HCT116 (cell line): ENCODE data around the gene LYPD5. TPM values are rescaled to one million over a fixed set of nuclear protein-coding genes. Genes with fewer than 3 reads are reported as not detected.

Source experiments
- ATAC-seq: fragments of 200-7000 bp; cut with Tn5 transposase; 2 replicates; pipeline ENCODE4 v1.9.1; 2020; ENCODE audit warnings: mild to moderate bottlenecking, moderate library complexity
- BruUV-seq: library from RNA; stranded (reverse); fragments of 400-500 nt; replicated peaks from 2 replicates; lab custom pipeline; 2021; lab: Mats Ljungman, UMichigan
- CTCF ChIA-PET: fragments of 300-600 bp; sonication (Branson Sonifier 250); formaldehyde crosslinking; loops from one replicate; lab custom pipeline; 2021; ENCODE audit warnings: antibody characterized with exemption; lab: Charles Lee
- POLR2A ChIA-PET: fragments of 300-600, 350-600 bp; sonication (Branson Sonifier 250); formaldehyde crosslinking; loops from one replicate; lab custom pipeline; 2021; ENCODE audit warnings: antibody characterized with exemption; lab: Charles Lee
- RAD21 ChIA-PET, 2 experiments: fragments of 300-600 bp; sonication (Branson Sonifier 250); formaldehyde crosslinking; loops; one replicate each; lab custom pipeline; 2023; ENCODE audit warnings: low total read pairs in 2 of 2; ENCODE audit not compliant: uncharacterized antibody in 2 of 2, unreplicated experiment in 2 of 2, low non-redundant PET in 1 of 2; lab: Charles Lee
- DNase-seq: peaks from one replicate; pipeline ENCODE4 v3.0.0-alpha.2; 2010; ENCODE audit warnings: low read depth, low spot score
- H2AFZ ChIP-seq: fragments of 200-600 bp; shearing (Covaris generic), sonication (generic); 2 replicates; pipeline ENCODE4 v1.6.1; 2017; ENCODE audit warnings: low read depth, mixed run types, mixed read lengths, antibody characterized with exemption, low read length; ENCODE audit not compliant: poor library complexity, severe bottlenecking
- H3K27ac ChIP-seq: 2 replicates; pipeline ENCODE4 v1.5.1; 2012; ENCODE audit warnings: low read depth, low read length
- H3K27me3 ChIP-seq: fragments of 200-600 bp; sonication (generic); 2 replicates; pipeline ENCODE4 v1.6.1; 2016; ENCODE audit warnings: mixed run types, low read length, mixed read lengths; ENCODE audit not compliant: insufficient read depth
- H3K36me3 ChIP-seq, 2 experiments: fragments of 200-500 bp in 1 of 2; fragments of 200-600 bp in 1 of 2; sonication (Bioruptor generic) in 1 of 2; sonication (generic) in 1 of 2; 2 replicates each; pipeline versions ENCODE4 v1.5.1 to v1.6.1; 2014 to 2016; ENCODE audit warnings: low read length in 2 of 2, inconsistent platforms in 1 of 2, mixed read lengths in 1 of 2, mixed run types in 1 of 2; ENCODE audit not compliant: insufficient read depth in 2 of 2, control insufficient read depth in 1 of 2
- H3K4me1 ChIP-seq, 2 experiments: fragments of 200-600 bp in 1 of 2; sonication (generic) in 1 of 2; 2 replicates each; pipeline versions ENCODE4 v1.5.1 to v1.6.1; 2012 to 2017; ENCODE audit warnings: low read length in 2 of 2, inconsistent platforms in 1 of 2, mild to moderate bottlenecking in 1 of 2, mixed read lengths in 1 of 2, mixed run types in 1 of 2, moderate library complexity in 1 of 2; ENCODE audit not compliant: insufficient read depth in 2 of 2, control insufficient read depth in 1 of 2
- H3K4me2 ChIP-seq: fragments of 200-600 bp; sonication (generic); 2 replicates; pipeline ENCODE4 v1.6.1; 2017; ENCODE audit warnings: mixed run types, low read length, mixed read lengths
- H3K4me3 ChIP-seq, 2 experiments: fragments of 200-600 bp in 1 of 2; sonication (generic) in 1 of 2; replicated peaks in 1 of 2; 2 replicates each; pipeline ENCODE4 v1.5.1; 2011 to 2016; ENCODE audit warnings: low read length in 2 of 2, control low read depth in 1 of 2, low read depth in 1 of 2, mild to moderate bottlenecking in 1 of 2, mixed read lengths in 1 of 2, mixed run types in 1 of 2
- H3K79me2 ChIP-seq: fragments of 200-600 bp; sonication (generic); 2 replicates; pipeline ENCODE4 v1.6.1; 2017; ENCODE audit warnings: mild to moderate bottlenecking, mixed run types, low read length, moderate library complexity, mixed read lengths; ENCODE audit not compliant: insufficient read depth
- H3K9ac ChIP-seq: fragments of 200-600 bp; sonication (generic); 2 replicates; pipeline ENCODE4 v1.6.1; 2016; ENCODE audit warnings: low read length, mixed read lengths
- H3K9me2 ChIP-seq: fragments of 200-600 bp; sonication (generic), shearing (Covaris generic); 2 replicates; pipeline ENCODE4 v1.6.1; 2017; ENCODE audit warnings: mixed run types, mild to moderate bottlenecking, moderate library complexity; ENCODE audit not compliant: insufficient read depth
- H3K9me3 ChIP-seq, 2 experiments: fragments of 200-500 bp in 1 of 2; fragments of 200-600 bp in 1 of 2; sonication (Bioruptor generic) in 1 of 2; sonication (generic) in 1 of 2; 2 replicates each; pipeline ENCODE4 v1.6.1; 2014 to 2017; ENCODE audit warnings: low read length in 2 of 2, mixed read lengths in 2 of 2, inconsistent platforms in 1 of 2, low read depth in 1 of 2, mild to moderate bottlenecking in 1 of 2, mixed run types in 1 of 2, moderate library complexity in 1 of 2; ENCODE audit not compliant: control insufficient read depth in 1 of 2, insufficient read depth in 1 of 2
- H4K20me1 ChIP-seq: fragments of 200-600 bp; sonication (generic), shearing (Covaris generic); 2 replicates; pipeline ENCODE4 v1.6.1; 2017; ENCODE audit warnings: mixed run types, mild to moderate bottlenecking, moderate library complexity; ENCODE audit not compliant: insufficient read depth
- CEBPB ChIP-seq: IDR thresholded peaks from 2 replicates; pipeline ENCODE4 v1.6.1; 2012; ENCODE audit warnings: low read depth
- ELF1 ChIP-seq: IDR thresholded peaks from 2 replicates; pipeline ENCODE4 v1.6.1; 2012; ENCODE audit warnings: low read depth, borderline replicate concordance
- EZH2 ChIP-seq: fragments of 200-600 bp; sonication (generic); IDR thresholded peaks from 2 replicates; pipeline ENCODE4 v1.6.1; 2017; ENCODE audit warnings: antibody characterized with exemption, mixed run types
- MAX ChIP-seq: IDR thresholded peaks from 2 replicates; pipeline ENCODE4 v1.6.1; 2012
- REST ChIP-seq: IDR thresholded peaks from 2 replicates; pipeline ENCODE4 v1.6.1; 2012; ENCODE audit warnings: low read depth
- SIN3A ChIP-seq: IDR thresholded peaks from 2 replicates; pipeline ENCODE4 v1.6.1; 2012; ENCODE audit warnings: low read depth
- TCF7L2 ChIP-seq: IDR thresholded peaks from 2 replicates; pipeline ENCODE4 v1.7.0; 2011; ENCODE audit warnings: borderline replicate concordance, inconsistent platforms; ENCODE audit not compliant: insufficient read depth, insufficient read length; ENCODE audit errors: extremely low read depth
- YY1 ChIP-seq: IDR thresholded peaks from 2 replicates; pipeline ENCODE4 v1.6.1; 2011; ENCODE audit warnings: low read length, low read depth, moderate library complexity, mild to moderate bottlenecking; ENCODE audit not compliant: insufficient replicate concordance; ENCODE audit errors: extremely low read depth
- ZFX ChIP-seq: fragments of 450-650 bp; IDR thresholded peaks from 2 replicates; pipeline ENCODE4 v1.6.1; 2017
- ZNF274 ChIP-seq: fragments of 200-500 bp; sonication (Bioruptor generic); IDR thresholded peaks from 2 replicates; pipeline ENCODE4 v1.6.1; 2014; ENCODE audit warnings: mild to moderate bottlenecking, low read depth, low read length, inconsistent platforms
- intact Hi-C: fragments of 100-400 bp; cut with micrococcal nuclease; formaldehyde crosslinking; loops from 2 replicates; pipeline ENCODE4 v1.10.0; 2022
- total RNA-seq: library from RNA; stranded (reverse); gene quantifications from one replicate; pipeline ENCODE4 v1.2.1, GENCODE V29; 2021; ENCODE audit not compliant: unreplicated experiment

The LYPD5 gene
- total RNA-seq, 1 experiment from 2014 or later, result 7.6 TPM

- peaks cover 36 to 43% of the 10 kb centered on the region in 2 experiments for H3K9me3 ChIP-seq
- H3K4me2 ChIP-seq, result no peak overlapping the region
- ChIA-PET CTCF (no interaction called here), RAD21 (no interaction called here), POLR2A (no interaction called here)
- no peak overlapping the region for H2AFZ ChIP-seq
- H4K20me1 ChIP-seq, result no peaks in the 10 kb centered on the region
- H3K9ac ChIP-seq, result no peak overlapping the region
- intact Hi-C loops, result no loop called here
- BruUV-seq, result no TSS peak
- DNase-seq (no peak), ATAC-seq (no peak)
- no peaks in the 10 kb centered on the region for H3K27me3 ChIP-seq
- no peaks in the 10 kb centered on the region for H3K79me2 ChIP-seq
- no peaks in the 10 kb centered on the region for H3K9me2 ChIP-seq
- peak; percentile 62; the same call in 1 of the 2 replicates for TF ChIP-seq ZNF274
- TF ChIP-seq REST, result no peak
- H3K4me3 ChIP-seq, result no peak overlapping the region
- peaks cover 4 to 24% of the 10 kb centered on the region in 2 experiments; a peak in 3 of 4 replicates for H3K36me3 ChIP-seq
- H3K27ac ChIP-seq, result no peak overlapping the region
- H3K4me1 ChIP-seq, result no peaks in the 10 kb centered on the region
Measured at GRCh38 chr19:43848821-43849220, 46.6 kb upstream of the LYPD5 start.

GRCh38 chr19:43847884-43848283 is 45.6 kb upstream of the LYPD5 start:
- H3K4me1 ChIP-seq, result no peaks in the 10 kb centered on the region
- H3K4me3 ChIP-seq, result no peak overlapping the region
- ChIA-PET CTCF (no interaction called here), POLR2A (no interaction called here), RAD21 (no interaction called here)
- no peak overlapping the region for H3K27ac ChIP-seq
- H3K27me3 ChIP-seq, result no peaks in the 10 kb centered on the region
- H2AFZ ChIP-seq, result no peak overlapping the region
- DNase-seq (no peak), ATAC-seq (no peak; the same call in 1 of the 2 replicates)
- no peaks in the 10 kb centered on the region for H3K9me2 ChIP-seq
- intact Hi-C loops, result no loop called here
- no peaks in the 10 kb centered on the region for H4K20me1 ChIP-seq
- no TSS peak for BruUV-seq
- H3K9ac ChIP-seq, result no peak overlapping the region
- H3K36me3 ChIP-seq, result peaks cover 7 to 31% of the 10 kb centered on the region in 2 experiments; a peak in 3 of 4 replicates
- TF ChIP-seq YY1 (no peak), TCF7L2 (no peak), ELF1 (no peak), EZH2 (no peak), CEBPB (no peak), MAX (no peak), SIN3A (no peak), ZFX (no peak)
- peaks cover 42 to 53% of the 10 kb centered on the region in 2 experiments for H3K9me3 ChIP-seq
- no peak overlapping the region for H3K4me2 ChIP-seq
- no peaks in the 10 kb centered on the region for H3K79me2 ChIP-seq
